Measurements from ENCODE around the gene CDCA5. TPM values are rescaled to one million over a fixed set of nuclear protein-coding genes. Genes with fewer than 3 reads are reported as not detected.

CDCA5 gene
- total RNA-seq, 1 experiment from 2014 or later = 92.9 TPM

DNA sequence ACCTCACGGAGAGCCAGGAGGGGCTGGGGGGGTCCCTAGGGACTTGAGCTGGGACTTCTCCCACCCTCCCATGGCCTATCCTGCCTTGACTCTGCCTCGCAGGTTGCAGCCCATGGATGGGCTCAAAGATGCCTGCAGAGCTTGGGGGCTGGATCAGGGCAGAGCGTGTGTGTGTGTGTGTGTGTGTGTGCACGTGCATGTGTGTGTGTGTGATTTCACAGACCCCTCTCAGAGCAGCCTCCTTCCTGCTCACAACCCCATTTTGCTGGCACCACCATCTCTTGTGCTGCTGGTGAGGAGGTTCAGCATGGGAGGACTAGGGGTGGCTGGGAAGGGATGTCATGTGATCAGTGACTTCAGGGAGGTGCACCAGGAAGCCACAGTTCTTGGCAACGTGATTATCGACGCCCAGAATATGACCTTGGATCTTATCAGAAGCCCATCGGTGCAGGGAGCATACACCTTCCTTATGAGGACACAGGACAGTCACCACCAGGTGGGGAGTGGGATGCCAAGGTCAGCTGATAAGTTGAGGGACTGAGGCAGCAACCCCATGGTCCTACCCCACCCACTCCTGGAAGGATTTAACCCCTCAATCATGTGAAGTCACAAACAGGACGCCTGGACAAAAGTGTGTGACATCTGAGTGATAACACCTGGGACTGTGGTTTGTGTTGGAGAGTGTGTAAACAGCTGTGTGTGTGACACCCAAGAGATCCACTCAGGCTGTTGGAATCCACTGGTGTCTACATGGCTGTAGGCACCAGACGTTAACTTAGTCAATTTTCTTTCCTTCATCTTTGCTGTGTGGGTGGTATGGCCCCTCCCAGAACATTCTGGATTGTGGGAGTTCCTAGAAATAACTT is 23.6 kb downstream of the CDCA5 start:
- Histone ChIP-seq H3K36me3 (ENCODE audit: control insufficient read depth, insufficient read depth, low read length) (no peaks in the 10 kb centered on the region), H3K27me3 (ENCODE audit: control insufficient read depth, insufficient read depth, low read length) (no peaks in the 10 kb centered on the region), H3K27ac (ENCODE audit: low read length) (no peak overlapping the region), H3K4me3 (ENCODE audit: low read depth in 2 of 2, low read length in 2 of 2) (no peak overlapping the region), H3K9me3 (ENCODE audit: control insufficient read depth, insufficient read depth, low read depth, low read length) (no peaks in the 10 kb centered on the region), H3K4me1 (ENCODE audit: control insufficient read depth, insufficient read depth, low read length) (no peaks in the 10 kb centered on the region)
- intact Hi-C loops (cut with micrococcal nuclease; ENCODE audit: unreplicated experiment) = no loop called here
- ChIA-PET POLR2A (no interaction called here), CTCF (no interaction called here)
- DNase-seq (ENCODE audit: low read depth, low spot score) = no peak
- no peak for ATAC-seq
- in situ Hi-C loops (cut with HindIII; ENCODE audit: low pct_unique_long_range_greater_than_20kb, low sequenced_read_pairs) = no loop called here
- TF ChIP-seq CTCF (IDR thresholded peaks at IDR 0.05) (no peak), POLR2AphosphoS5 (IDR thresholded peaks at IDR 0.05; ENCODE audit: low read depth, low read length) (no peak), SIN3A (IDR thresholded peaks at IDR 0.05; ENCODE audit: borderline replicate concordance, insufficient read depth, low read depth, low read length) (no peak), REST (IDR thresholded peaks at IDR 0.05; ENCODE audit: insufficient read depth in 1 of 2, low read depth in 2 of 2, low read length in 1 of 2) (no peak), TCF7L2 (IDR thresholded peaks at IDR 0.05; ENCODE audit: low read depth, low read length) (no peak)
- BruUV-seq (replicated peaks) = no TSS peak

DNA sequence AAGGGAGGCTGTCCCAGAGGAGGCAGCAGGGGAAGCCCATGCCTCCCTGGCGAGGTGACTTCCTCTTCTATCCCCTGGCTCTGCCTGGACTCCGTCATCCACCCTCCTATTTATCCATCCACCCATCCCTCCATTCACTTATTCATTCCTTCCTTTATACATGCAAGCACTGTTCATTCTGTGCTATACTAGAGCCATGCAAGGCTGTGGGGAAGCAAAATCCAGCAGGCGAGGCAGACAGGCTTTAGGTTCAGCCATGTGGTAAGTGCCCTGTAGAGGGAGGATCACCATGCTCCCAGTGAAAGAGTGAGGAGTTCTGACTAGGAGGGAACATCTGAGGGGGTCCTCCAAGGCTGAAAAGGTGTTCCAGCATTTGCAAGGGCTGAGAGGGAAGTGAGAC is 24.3 kb downstream of the CDCA5 start:
- peak; percentile 57 for ATAC-seq
- in situ Hi-C loops (cut with HindIII; ENCODE audit: low pct_unique_long_range_greater_than_20kb, low sequenced_read_pairs) (no loop called here), intact Hi-C loops (cut with micrococcal nuclease; ENCODE audit: unreplicated experiment) (no loop called here)
- TF ChIP-seq REST (IDR thresholded peaks at IDR 0.05; ENCODE audit: insufficient read depth in 1 of 2, low read depth in 2 of 2, low read length in 1 of 2) = no peak
- no peak for TF ChIP-seq CTCF (IDR thresholded peaks at IDR 0.05)
- no peak for TF ChIP-seq TCF7L2 (IDR thresholded peaks at IDR 0.05; ENCODE audit: low read depth, low read length)
- no peak for TF ChIP-seq SIN3A (IDR thresholded peaks at IDR 0.05; ENCODE audit: borderline replicate concordance, insufficient read depth, low read depth, low read length)
- TF ChIP-seq POLR2AphosphoS5 (IDR thresholded peaks at IDR 0.05; ENCODE audit: low read depth, low read length) = no peak
- no peaks in the 10 kb centered on the region for H3K4me1 ChIP-seq (ENCODE audit: control insufficient read depth, insufficient read depth, low read length)
- no peak overlapping the region for H3K4me3 ChIP-seq (ENCODE audit: low read depth in 2 of 2, low read length in 2 of 2)
- no peaks in the 10 kb centered on the region for H3K27me3 ChIP-seq (ENCODE audit: control insufficient read depth, insufficient read depth, low read length)
- DNase-seq (ENCODE audit: low read depth, low spot score) = no peak
- CTCF ChIA-PET = interaction anchor here (0.7 kb wide), 1 partner anchor 221 kb away, joined by 4 read pairs; no protein-coding TSS in a partner anchor
- no peak overlapping the region for H3K27ac ChIP-seq (ENCODE audit: low read length)
- POLR2A ChIA-PET = interaction anchor here (0.6 to 0.7 kb wide), 2 partner anchors 26 to 36 kb away, joined by 3 to 12 read pairs; no protein-coding TSS in a partner anchor
- H3K9me3 ChIP-seq (ENCODE audit: control insufficient read depth, insufficient read depth, low read depth, low read length) = no peaks in the 10 kb centered on the region
- no TSS peak for BruUV-seq (replicated peaks)
- H3K36me3 ChIP-seq (ENCODE audit: control insufficient read depth, insufficient read depth, low read length) = no peaks in the 10 kb centered on the region

All from Panc1 (cell line).